ENCODE results near the gene POR. TPM values are rescaled to one million over a fixed set of nuclear protein-coding genes. Genes with fewer than 3 reads are reported as not detected.

Gene POR
- total RNA-seq (100 to 1,000 TPM in 2 of 9 donors, 10 to 100 TPM in 7; 38.3 to 202 (median 80.0) TPM), polyA plus RNA-seq (100 to 1,000 TPM in 1 of 2 donors, 10 to 100 TPM in 1; 69.5 to 169 TPM)
- long read RNA-seq, donor 1, transcript POR-218 (16 exons, 2,522 nt), result major isoform, 13 of 49 reads
- long read RNA-seq, donor 1, partial matches to known transcripts, result 28 of 49 reads
- long read RNA-seq, donor 1, other reads (novel, unspliced or antisense), result 5 of 49 reads
- long read RNA-seq, donor 2, transcript POR-201 (15 exons, 2,532 nt), result minor isoform, 6 of 383 reads
- long read RNA-seq, donor 2, transcript POR-218 (16 exons, 2,522 nt), result major isoform, 172 of 383 reads
- long read RNA-seq, donor 2, partial matches to known transcripts, result 173 of 383 reads
- long read RNA-seq, donor 2, other reads (novel, unspliced or antisense), result 31 of 383 reads
- long read RNA-seq, donor 3, transcript POR-218 (16 exons, 2,522 nt), result major isoform, 18 of 64 reads
- long read RNA-seq, donor 3, partial matches to known transcripts, result 37 of 64 reads
- long read RNA-seq, donor 3, other reads (novel, unspliced or antisense), result 5 of 64 reads

GRCh38 chr7:75914655-75915415 is at the start of gene POR:
TSS of gene POR (plus strand) at chr7:75915155. CDS start at chr7:75954002, 38,847 bp downstream.
- Histone ChIP-seq H3K9me3 (no peaks in the 10 kb centered on the region), H3K36me3 (no peaks in the 10 kb centered on the region), H3K27me3 (no peaks in the 10 kb centered on the region), H3K4me1 (peaks cover 0 to 48% (median 21%) of the 10 kb centered on the region in 12 donors), H3K4me3 (peak within 1 kb of the TSS; percentile 72 to 100 (median 93)), H3K27ac (peak within 1 kb of the TSS; percentile 76 to 96 (median 94))
- intact Hi-C loops (cut with DNase I), result loop anchor here in 8 of 10 donors (2.0 to 10.0 kb wide), 12 partner anchors 36 to 97 kb away; partner anchors contain the start of genes TMEM120A (in 5 of the 8) and RHBDD2 (in 4 of the 8)
- peak; percentile 79 to 100 for TF ChIP-seq POLR2A (IDR thresholded peaks at IDR 0.05)
- TF ChIP-seq CTCF (IDR thresholded peaks at IDR 0.05), result peak in 5 of 12 donors; percentile 20 to 46 (median 30)
- peak; percentile 95 to 98 (median 96) for DNase-seq
- 0 to 1% (median 0%) methylated on average over 8 to 82 of the region's 82 CpGs for WGBS, 4 donors
- peak; percentile 96 to 99 (median 99) for ATAC-seq

DNA sequence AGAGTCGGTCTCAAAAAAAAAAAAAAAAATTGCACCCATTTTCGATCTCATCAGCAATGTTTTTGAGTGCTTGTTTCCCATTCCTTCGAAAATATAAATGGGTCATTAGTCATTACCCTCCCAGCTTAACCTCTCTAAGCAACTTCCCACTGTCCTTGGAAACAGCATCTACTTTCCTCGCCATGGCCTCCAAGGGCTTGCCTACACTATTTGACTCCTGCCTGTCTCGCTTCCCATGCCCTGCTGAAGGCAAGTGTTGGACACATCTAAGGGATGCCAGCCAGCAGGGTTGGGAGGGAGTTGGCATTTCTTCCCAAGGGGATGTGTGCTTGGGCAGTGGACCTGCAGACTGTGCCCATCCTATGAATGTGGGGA is 48.9 kb upstream of the POR start:
- Histone ChIP-seq H3K4me3 (no peak overlapping the region), H3K36me3 (no peaks in the 10 kb centered on the region), H3K9me3 (no peaks in the 10 kb centered on the region), H3K4me1 (peaks cover 0 to 17% (median 3%) of the 10 kb centered on the region in 12 donors), H3K27ac (no peak overlapping the region), H3K27me3 (no peaks in the 10 kb centered on the region)
- DNase-seq (no peak), ATAC-seq (peak; percentile 5 to 25 (median 20))
- TF ChIP-seq POLR2A (IDR thresholded peaks at IDR 0.05), result no peak
- no peak for TF ChIP-seq CTCF (IDR thresholded peaks at IDR 0.05)
- intact Hi-C loops (cut with DNase I), result loop anchor here (1.0 to 10.0 kb wide), 5 partner anchors 153 to 269 kb away; no protein-coding TSS in a partner anchor
- WGBS, 4 donors, result 44 to 58% (median 51%) methylated on average over 5 of the region's 5 CpGs

DNA sequence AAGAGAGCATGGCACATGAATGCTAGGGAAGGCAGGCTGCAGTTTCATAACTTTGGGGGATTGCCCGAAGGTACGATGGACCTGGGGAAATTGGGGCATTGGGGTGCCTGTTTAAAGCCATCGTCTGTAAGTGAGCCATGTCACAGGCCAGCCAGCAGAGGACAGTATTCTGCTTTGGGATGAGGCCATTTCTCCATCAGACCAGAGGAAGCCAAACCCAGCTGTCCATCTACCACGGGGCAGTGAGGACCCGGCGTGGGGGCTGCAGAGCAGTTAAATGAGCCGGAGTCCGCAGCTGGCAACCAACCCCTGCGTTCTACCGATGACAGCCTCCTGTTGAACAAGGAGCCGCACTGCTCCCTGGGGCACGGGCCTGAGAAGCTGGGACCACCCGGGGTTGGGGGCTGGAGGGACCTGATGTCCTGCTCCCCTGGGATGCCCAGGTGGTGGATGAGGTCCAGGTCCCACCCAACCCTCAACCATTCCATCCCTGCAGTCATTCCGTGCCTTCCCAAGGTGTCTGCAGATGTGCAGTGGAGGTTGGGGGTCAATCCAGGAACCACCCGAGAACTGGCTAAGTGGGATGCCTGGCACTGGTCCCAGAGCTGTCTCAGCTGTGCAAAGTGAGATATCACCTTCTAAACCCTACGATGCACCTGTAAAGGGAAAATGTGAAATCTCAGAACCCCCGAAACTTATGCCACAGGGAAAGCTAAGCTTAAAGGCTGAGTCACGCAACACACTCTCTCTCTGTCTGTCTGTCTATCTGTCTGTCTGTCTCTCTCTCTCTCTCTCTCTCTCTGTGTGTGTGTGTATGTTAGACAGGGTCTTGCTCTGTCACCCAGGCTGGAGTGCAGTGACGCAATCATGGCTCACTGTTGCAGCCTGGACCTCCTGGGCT is 48.2 kb upstream of the POR start:
- H3K36me3 ChIP-seq, result no peaks in the 10 kb centered on the region
- H3K27ac ChIP-seq, result no peak overlapping the region
- DNase-seq (peak in 4 of 5 donors; percentile 50 to 67 (median 66)), ATAC-seq (peak; percentile 77 to 93 (median 91))
- peaks cover 0 to 15% (median 3%) of the 10 kb centered on the region in 12 donors for H3K4me1 ChIP-seq
- no peak for TF ChIP-seq POLR2A (IDR thresholded peaks at IDR 0.05)
- peak; percentile 83 to 96 (median 91) for TF ChIP-seq CTCF (IDR thresholded peaks at IDR 0.05)
- H3K27me3 ChIP-seq, result no peaks in the 10 kb centered on the region
- H3K9me3 ChIP-seq, result no peaks in the 10 kb centered on the region
- WGBS, 4 donors, result 36 to 47% (median 42%) methylated on average over 9 to 19 of the region's 19 CpGs
- H3K4me3 ChIP-seq, result no peak overlapping the region
- intact Hi-C loops (cut with DNase I), result loop anchor here (1.0 to 10.0 kb wide), 5 partner anchors 153 to 268 kb away; no protein-coding TSS in a partner anchor

Data from heart left ventricle (tissue), 16 donors.